NCI-H526 treated with DMSO at 0.1 percent for 48 hours (cell line): ENCODE data around the gene ELOVL4.

Experiments used
- DNase-seq: peaks from one replicate; lab custom pipeline; 2025; lab: John Stamatoyannopoulos, UW

The ELOVL4 gene

GRCh38 chr6:79947191-79948186, at the start of gene ELOVL4:
TSS of gene ELOVL4 (minus strand) at chr6:79947553. CDS start at chr6:79947279, 274 bp downstream.
- peak; percentile 60 for DNase-seq

- DNase-seq = no peak
Observed at GRCh38 chr6:79993911-79994309, 46.6 kb upstream of the ELOVL4 start.

- DNase-seq = no peak
Observed at GRCh38 chr6:79993012-79993910, 45.9 kb upstream of the ELOVL4 start.

GRCh38 chr6:79989641-79990040, 42.3 kb upstream of the ELOVL4 start:
- DNase-seq = no peak

GRCh38 chr6:79985128-79985527, 37.8 kb upstream of the ELOVL4 start:
- no peak for DNase-seq

GRCh38 chr6:79984261-79984660, 36.9 kb upstream of the ELOVL4 start:
- DNase-seq = no peak

GRCh38 chr6:79981652-79982051, 34.3 kb upstream of the ELOVL4 start:
- no peak for DNase-seq

- no peak for DNase-seq
Observed at GRCh38 chr6:79971193-79971592, 23.8 kb upstream of the ELOVL4 start.

GRCh38 chr6:79969784-79970183, 22.4 kb upstream of the ELOVL4 start:
- no peak for DNase-seq

- no peak for DNase-seq
Observed at GRCh38 chr6:79967178-79967577, 19.8 kb upstream of the ELOVL4 start.

- DNase-seq = peak; percentile 47
Observed at GRCh38 chr6:79964607-79965081, 17.3 kb upstream of the ELOVL4 start.

GRCh38 chr6:79954849-79955248, 7.5 kb upstream of the ELOVL4 start:
- no peak for DNase-seq

- DNase-seq = peak; percentile 77
Observed at GRCh38 chr6:79949233-79949632, 1.9 kb upstream of the ELOVL4 start.

- peak; percentile 39 for DNase-seq
Observed at GRCh38 chr6:79946272-79947190, 822 bp downstream of the ELOVL4 start.

- no peak for DNase-seq
Observed at GRCh38 chr6:79943133-79943532, 4.2 kb downstream of the ELOVL4 start.

- DNase-seq = no peak
Observed at GRCh38 chr6:79941489-79942151, 5.7 kb downstream of the ELOVL4 start.

GRCh38 chr6:79928478-79928998, 18.8 kb downstream of the ELOVL4 start:
- DNase-seq = no peak

GRCh38 chr6:79927758-79928157, 19.6 kb downstream of the ELOVL4 start:
- DNase-seq = no peak

GRCh38 chr6:79923270-79923669, 24.1 kb downstream of the ELOVL4 start:
- no peak for DNase-seq

- no peak for DNase-seq
Observed at GRCh38 chr6:79922018-79922417, 25.3 kb downstream of the ELOVL4 start.

GRCh38 chr6:79913369-79913768, 34.0 kb downstream of the ELOVL4 start:
- DNase-seq = no peak
